Measurements from ENCODE around the gene EZR. TPM values are rescaled to one million over a fixed set of nuclear protein-coding genes. Genes with fewer than 3 reads are reported as not detected.
"Not testable (repeated sequence)": the region's sequence is repeated elsewhere in the genome, so short reads cannot be mapped to it uniquely, and the experiment has no call there.

EZR gene
- total RNA-seq, 2 experiments from 2014 or later, result 255 to 256 TPM

DNA sequence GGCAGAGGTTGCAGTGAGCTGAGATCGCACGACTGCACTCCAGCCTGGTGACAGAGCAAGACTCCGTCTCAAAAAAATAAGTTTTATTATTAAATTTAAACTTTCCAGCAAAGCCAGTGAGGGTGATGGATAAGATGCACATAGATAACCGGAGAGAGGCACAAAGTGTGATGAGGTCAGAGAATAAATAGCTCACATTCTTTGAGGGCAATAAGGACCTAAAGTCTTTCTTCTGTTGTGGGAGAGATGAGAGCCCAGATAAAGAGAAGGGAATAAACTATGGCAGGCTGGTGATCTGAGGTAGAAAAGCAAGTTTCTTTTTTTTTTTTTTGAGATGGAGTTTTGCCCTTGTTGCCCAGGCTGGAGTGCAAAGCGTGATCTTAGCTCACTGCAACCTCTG lies 20.6 kb upstream of the EZR start:
- no peaks in the 10 kb centered on the region for H3K4me1 Mint-ChIP-seq (ENCODE audit: low read depth)
- ChIA-PET CTCF (interaction anchor here (0.9 kb wide), 1 partner anchor 25 kb away, joined by 3 read pairs; no protein-coding TSS in a partner anchor), POLR2A (interaction anchor here (1.1 kb wide), 1 partner anchor 29 kb away, joined by 4 read pairs; no protein-coding TSS in a partner anchor)
- H3K9me3 Mint-ChIP-seq, result peaks cover 5% of the 10 kb centered on the region
- no peak overlapping the region for H3K4me3 Mint-ChIP-seq
- no peak overlapping the region for H3K27ac Mint-ChIP-seq
- H3K27me3 Mint-ChIP-seq, result no peaks in the 10 kb centered on the region
- intact Hi-C loops (cut with micrococcal nuclease), result no loop called here
- no peak for DNase-seq
- peaks cover 2% of the 10 kb centered on the region for H3K36me3 Mint-ChIP-seq

DNA sequence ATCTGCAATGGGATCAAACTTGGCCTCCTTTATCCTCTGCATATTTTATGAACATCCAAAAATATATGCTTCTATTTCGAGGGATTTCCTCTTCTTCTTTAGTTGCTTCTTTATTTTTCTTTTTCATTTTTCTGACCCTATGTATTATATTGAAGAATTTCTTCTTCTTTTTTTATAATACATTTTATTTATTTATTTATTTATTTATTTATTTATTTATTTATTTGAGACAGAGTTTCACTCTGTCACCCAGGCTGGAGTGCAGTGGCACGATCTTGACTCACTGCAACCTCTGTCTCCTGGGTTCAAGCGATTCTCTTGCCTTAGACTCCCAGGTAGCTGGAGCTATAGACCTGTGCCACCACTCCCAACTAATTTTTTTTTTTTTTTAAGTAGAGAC lies 19.6 kb upstream of the EZR start:
- H3K4me1 Mint-ChIP-seq (ENCODE audit: low read depth); intact Hi-C loops (cut with micrococcal nuclease); H3K27ac Mint-ChIP-seq; H3K36me3 Mint-ChIP-seq; H3K27me3 Mint-ChIP-seq; H3K9me3 Mint-ChIP-seq; POLR2A ChIA-PET; H3K4me3 Mint-ChIP-seq; DNase-seq: not testable (repeated sequence)
- CTCF ChIA-PET, result interaction anchor here (0.9 kb wide), 1 partner anchor 296 kb away, joined by 3 read pairs; no protein-coding TSS in a partner anchor

DNA sequence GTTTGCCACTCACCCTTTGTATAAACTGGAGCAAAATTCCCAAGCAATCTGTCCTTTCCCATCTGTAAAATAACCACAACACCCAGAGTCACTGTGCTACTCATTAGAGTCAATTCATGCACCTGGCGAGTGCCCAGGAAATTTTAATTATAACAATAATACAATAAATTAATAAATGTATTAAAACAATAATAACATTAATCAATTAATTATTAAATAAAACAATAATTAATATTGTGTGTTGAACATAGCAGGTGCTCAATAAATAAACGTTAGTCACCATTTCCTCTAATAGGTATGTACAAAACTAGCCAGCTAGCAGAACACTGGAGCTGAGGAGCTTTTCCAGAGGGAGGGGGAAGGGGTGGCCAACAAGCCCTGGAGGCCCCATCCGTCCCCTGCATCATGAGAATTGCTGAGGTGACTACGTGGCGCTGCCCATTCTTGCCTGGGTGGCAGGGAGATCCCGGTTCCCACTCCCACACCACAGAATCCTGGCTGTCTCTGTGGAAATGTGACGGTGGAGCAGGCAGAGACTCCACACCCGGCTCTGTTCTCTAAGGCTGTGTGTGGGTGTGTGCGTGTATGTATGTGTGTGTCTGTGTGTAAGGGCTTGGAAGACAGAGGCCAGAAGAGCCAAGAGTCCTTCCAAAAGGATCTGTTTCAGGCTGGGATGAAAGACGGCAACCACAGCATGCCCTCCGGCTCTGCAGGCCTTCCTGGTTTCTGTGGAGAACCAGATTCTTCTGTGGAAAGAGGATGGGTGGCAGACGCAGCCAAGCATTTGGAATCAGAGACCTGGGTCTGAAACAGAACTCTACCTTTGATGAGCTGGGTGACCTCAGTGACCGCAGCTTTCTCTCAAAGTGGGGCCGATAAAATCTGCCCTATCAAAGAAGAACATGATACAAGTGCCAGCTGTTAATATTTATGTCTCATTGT lies 18.8 kb upstream of the EZR start:
- intact Hi-C loops (cut with micrococcal nuclease), result no loop called here
- Mint-ChIP-seq H3K4me3 (no peak overlapping the region), H3K9me3 (peaks cover 5% of the 10 kb centered on the region), H3K27ac (no peak overlapping the region), H3K27me3 (no peaks in the 10 kb centered on the region), H3K36me3 (peaks cover 2% of the 10 kb centered on the region), H3K4me1 (ENCODE audit: low read depth) (no peaks in the 10 kb centered on the region)
- POLR2A ChIA-PET, result no interaction called here
- CTCF ChIA-PET, result interaction anchor here (0.9 kb wide), 1 partner anchor 297 kb away, joined by 3 read pairs; no protein-coding TSS in a partner anchor
- DNase-seq, result no peak

DNA sequence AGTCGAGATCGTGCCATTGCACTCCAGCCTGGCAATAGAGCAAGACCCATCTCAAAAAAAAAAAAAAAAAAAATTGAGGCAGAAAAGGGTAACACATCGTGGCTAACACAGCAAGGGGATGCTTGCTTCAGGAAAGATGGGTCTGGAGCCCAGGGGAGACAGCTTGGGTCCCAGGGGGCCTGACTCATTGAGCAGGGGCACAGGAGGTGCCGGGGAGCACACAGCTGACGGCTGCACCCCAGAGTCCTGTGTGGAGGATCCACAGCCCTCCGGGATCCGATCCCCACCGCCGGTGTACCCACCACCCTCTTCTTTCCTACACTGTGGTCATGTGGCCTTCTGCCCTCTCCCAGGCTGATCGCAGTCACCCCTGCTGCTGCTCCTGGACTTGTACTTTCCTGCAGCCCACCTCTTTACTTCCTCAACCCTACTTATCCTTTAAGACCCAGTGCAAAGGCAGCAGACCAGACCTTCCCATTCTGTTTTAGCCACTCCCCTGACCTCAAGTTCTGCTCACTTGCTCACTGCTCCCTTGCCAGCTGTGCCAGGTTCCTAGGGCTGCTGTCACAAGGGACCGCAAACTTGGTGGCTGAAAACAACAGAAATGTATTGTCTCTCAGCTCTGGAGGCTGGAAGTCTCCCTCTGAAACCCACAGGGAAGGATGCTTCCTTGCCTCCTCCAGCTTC lies 17.6 kb upstream of the EZR start:
- no peaks in the 10 kb centered on the region for H3K27me3 Mint-ChIP-seq
- peaks cover 2% of the 10 kb centered on the region for H3K36me3 Mint-ChIP-seq
- H3K4me3 Mint-ChIP-seq, result no peak overlapping the region
- intact Hi-C loops (cut with micrococcal nuclease), result no loop called here
- no peak overlapping the region for H3K27ac Mint-ChIP-seq
- POLR2A ChIA-PET, result no interaction called here
- no peak for DNase-seq
- CTCF ChIA-PET, result no interaction called here
- peaks cover 5% of the 10 kb centered on the region for H3K9me3 Mint-ChIP-seq
- no peaks in the 10 kb centered on the region for H3K4me1 Mint-ChIP-seq (ENCODE audit: low read depth)

DNA sequence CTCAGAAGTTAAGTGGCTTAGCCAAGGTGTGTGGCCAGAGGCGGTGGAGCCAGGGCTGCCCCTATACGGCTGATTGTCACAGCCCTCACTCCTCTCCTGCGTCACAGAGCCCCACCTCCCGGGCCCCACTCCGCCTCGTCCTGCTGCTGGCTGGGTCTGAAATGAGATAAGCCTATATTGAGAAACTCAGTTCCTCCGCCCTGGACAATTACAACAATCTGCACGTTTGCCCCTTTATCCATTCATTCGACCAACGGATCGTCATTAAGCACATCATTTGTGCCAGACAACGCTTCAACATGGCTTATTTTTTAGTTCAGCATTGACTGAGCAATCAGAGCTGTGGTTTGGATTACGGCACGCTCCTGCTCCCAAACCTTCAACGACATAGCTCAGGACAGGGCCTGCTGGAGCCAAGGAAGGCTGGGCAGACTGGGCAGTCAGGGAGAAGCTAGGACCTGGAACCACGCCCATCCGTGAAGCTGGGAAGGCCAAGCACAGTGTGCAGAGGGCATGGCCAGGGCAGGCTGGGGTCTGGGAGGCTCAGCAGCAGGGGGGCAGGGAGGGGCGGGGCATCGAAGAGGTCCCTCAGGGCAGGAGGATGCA lies 16.6 kb upstream of the EZR start:
- intact Hi-C loops (cut with micrococcal nuclease), result no loop called here
- Mint-ChIP-seq H3K4me1 (ENCODE audit: low read depth) (no peaks in the 10 kb centered on the region), H3K4me3 (no peak overlapping the region), H3K36me3 (peaks cover 2% of the 10 kb centered on the region), H3K9me3 (peaks cover 4% of the 10 kb centered on the region), H3K27ac (no peak overlapping the region), H3K27me3 (no peaks in the 10 kb centered on the region)
- DNase-seq, result no peak
- ChIA-PET POLR2A (interaction anchor here (0.6 kb wide), 1 partner anchor 11 kb away, joined by 4 read pairs; no protein-coding TSS in a partner anchor), CTCF (no interaction called here)

DNA sequence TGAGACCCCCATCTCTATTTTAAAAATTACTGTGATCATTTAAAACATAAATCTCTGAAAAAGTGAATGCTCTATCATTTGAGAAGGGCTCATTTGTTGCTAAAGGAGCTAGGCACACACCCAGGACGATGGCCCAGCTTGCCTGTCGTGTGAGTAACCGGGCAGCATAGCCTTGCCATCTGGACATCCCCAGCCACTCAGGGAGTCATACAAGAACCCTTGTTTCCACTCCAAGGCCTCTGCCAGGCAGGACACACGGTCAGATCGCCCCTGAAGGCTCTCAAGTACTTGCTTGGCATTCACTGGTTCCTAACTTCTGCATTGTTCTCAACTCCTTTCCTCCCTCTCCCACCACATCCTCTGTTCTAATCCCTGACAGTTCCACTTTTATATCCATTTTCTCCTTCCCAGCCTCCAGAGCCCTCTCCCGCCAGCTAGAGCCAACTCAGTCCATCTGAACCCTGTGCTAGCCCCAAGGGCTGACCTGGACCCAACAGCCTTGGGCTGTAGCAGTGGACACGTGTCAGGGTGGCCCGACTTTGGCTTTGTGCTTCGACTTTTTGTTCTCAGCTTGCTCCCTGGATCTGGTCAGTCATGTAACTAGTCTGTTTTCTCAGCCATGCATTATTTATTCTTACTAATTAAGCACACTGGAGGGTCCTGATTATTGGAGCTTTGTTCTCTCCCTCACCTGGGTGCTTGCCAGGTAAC lies 15.7 kb upstream of the EZR start:
- CTCF ChIA-PET, result no interaction called here
- H3K9me3 Mint-ChIP-seq, result no peaks in the 10 kb centered on the region

DNA sequence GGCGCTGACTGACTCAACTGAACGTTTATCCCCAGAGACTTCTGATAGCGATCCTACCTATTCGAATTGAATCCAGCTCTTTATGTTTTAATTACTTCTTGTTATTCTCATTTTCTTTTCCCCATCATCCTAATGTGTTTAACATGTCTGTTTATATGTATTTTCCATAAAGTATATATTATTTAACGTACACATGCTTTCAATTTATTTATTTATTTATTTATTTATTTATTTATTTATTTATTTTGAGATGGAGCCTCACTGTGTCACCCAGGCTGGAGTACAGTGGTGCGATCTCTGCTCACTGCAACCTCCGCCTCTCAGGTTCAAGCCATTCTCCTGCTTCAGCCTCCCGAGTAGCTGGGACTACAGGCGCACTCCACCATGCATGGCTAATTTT lies 13.6 kb upstream of the EZR start:
- DNase-seq; H3K4me1 Mint-ChIP-seq (ENCODE audit: low read depth); H3K27ac Mint-ChIP-seq; H3K9me3 Mint-ChIP-seq; H3K4me3 Mint-ChIP-seq; H3K36me3 Mint-ChIP-seq; intact Hi-C loops (cut with micrococcal nuclease); POLR2A ChIA-PET; H3K27me3 Mint-ChIP-seq: not testable (repeated sequence)
- CTCF ChIA-PET, result interaction anchor here (0.8 kb wide), 1 partner anchor 140 kb away, joined by 3 read pairs; no protein-coding TSS in a partner anchor

More for the DNA sequence above, 15.7 kb upstream of the EZR start:
- Mint-ChIP-seq H3K4me1 (ENCODE audit: low read depth) (no peaks in the 10 kb centered on the region), H3K36me3 (no peaks in the 10 kb centered on the region), H3K27me3 (no peaks in the 10 kb centered on the region), H3K4me3 (no peak overlapping the region), H3K27ac (no peak overlapping the region)
- intact Hi-C loops (cut with micrococcal nuclease), result no loop called here
- POLR2A ChIA-PET, result interaction anchor here (0.6 kb wide), 1 partner anchor 12 kb away, joined by 4 read pairs; no protein-coding TSS in a partner anchor
- DNase-seq, result no peak

DNA sequence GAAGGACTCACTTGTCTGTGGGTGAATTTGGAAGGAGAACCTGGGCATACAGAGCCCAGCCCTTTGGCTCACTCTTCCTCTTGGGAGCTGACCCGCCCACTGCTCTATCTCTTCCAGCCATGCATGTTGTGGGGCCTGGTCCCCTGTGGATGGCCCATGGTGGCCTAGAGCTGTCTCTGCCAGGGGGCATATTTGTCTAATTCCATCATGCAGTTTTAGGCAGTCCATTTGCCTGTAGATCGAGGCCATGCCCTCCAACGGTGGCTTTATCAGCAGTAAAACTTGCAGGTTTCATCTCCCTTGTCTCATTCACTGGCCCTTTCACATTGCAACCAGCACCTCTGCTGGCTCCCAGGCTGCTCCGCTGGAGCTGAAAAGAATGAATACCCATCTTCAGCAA lies 12.9 kb upstream of the EZR start:
- Mint-ChIP-seq H3K36me3 (no peaks in the 10 kb centered on the region), H3K9me3 (no peaks in the 10 kb centered on the region), H3K4me1 (ENCODE audit: low read depth) (peaks cover 3% of the 10 kb centered on the region), H3K4me3 (no peak overlapping the region), H3K27ac (no peak overlapping the region), H3K27me3 (no peaks in the 10 kb centered on the region)
- intact Hi-C loops (cut with micrococcal nuclease), result no loop called here
- ChIA-PET POLR2A (no interaction called here), CTCF (interaction anchor here (0.8 kb wide), 1 partner anchor 141 kb away, joined by 3 read pairs; no protein-coding TSS in a partner anchor)
- DNase-seq, result no peak

DNA sequence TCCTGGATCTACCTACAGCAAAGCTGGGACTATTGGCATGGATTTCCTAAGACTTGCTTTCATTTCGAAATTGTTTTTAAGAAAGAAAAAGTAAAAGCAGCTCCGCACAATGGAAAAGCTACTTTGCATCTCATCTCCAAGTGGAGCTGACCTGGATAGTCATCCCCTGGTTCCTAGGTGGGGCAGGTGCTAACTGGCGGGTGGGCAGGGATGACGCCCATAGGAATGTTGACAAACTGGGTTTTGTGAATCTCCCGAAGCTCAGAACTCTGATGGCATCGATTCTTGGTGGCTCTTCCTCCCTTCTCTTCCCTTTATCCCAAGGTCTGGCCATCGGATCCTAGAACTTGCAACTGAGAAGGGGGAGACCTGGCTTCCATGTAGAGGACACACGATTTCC lies 12.4 kb upstream of the EZR start:
- Mint-ChIP-seq H3K4me3 (no peak overlapping the region), H3K9me3 (no peaks in the 10 kb centered on the region), H3K27me3 (no peaks in the 10 kb centered on the region), H3K4me1 (ENCODE audit: low read depth) (peaks cover 5% of the 10 kb centered on the region), H3K27ac (no peak overlapping the region), H3K36me3 (no peaks in the 10 kb centered on the region)
- ChIA-PET POLR2A (no interaction called here), CTCF (no interaction called here)
- intact Hi-C loops (cut with micrococcal nuclease), result no loop called here
- DNase-seq, result no peak

DNA sequence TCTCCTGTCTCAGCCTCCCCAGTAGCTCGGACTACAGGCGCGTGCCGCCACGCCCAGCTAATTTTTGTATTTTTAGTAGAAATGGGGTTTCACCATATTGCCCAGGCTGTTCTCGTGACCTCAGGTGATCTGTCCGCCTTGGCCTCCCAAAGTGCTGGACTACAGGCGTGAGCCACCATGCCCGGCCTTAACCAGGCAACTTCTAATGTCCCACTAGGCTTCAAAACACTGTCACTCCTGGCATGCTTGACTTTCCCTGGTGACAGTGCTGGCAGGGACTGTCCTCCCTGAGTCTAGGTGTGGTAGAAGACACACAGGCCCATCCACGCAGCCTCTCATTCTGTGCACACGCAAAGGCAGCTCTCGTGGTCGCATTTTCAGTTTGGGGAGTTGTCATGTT lies 11.6 kb upstream of the EZR start:
- no peaks in the 10 kb centered on the region for H3K9me3 Mint-ChIP-seq
- no peak overlapping the region for H3K4me3 Mint-ChIP-seq
- ChIA-PET CTCF (no interaction called here), POLR2A (no interaction called here)
- no peaks in the 10 kb centered on the region for H3K36me3 Mint-ChIP-seq
- DNase-seq, result no peak
- intact Hi-C loops (cut with micrococcal nuclease), result no loop called here
- H3K27ac Mint-ChIP-seq, result no peak overlapping the region
- peaks cover 5% of the 10 kb centered on the region for H3K4me1 Mint-ChIP-seq (ENCODE audit: low read depth)
- H3K27me3 Mint-ChIP-seq, result no peaks in the 10 kb centered on the region

DNA sequence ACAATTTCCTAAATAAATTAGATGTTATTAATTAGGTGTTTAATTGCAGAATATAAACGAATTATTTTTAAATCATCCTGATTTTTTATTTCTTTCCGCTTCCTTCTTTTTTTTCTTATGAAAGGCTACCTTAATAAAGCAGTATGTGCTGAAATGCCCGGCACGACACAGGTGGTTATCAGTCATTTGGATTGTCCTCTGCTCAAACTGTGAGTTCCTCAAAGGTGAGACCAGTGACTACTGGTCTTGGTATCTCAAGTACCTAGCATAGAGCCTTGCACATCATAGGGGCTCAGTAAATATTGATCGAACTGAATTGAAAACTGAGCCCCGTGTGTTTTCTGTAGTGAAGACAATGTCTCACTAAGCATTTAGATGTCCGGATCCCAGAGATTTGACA lies 9.6 kb upstream of the EZR start:
- Mint-ChIP-seq H3K4me3 (no peak overlapping the region), H3K27me3 (no peaks in the 10 kb centered on the region), H3K27ac (no peak overlapping the region), H3K36me3 (no peaks in the 10 kb centered on the region), H3K9me3 (no peaks in the 10 kb centered on the region), H3K4me1 (ENCODE audit: low read depth) (peaks cover 5% of the 10 kb centered on the region)
- intact Hi-C loops (cut with micrococcal nuclease), result no loop called here
- ChIA-PET CTCF (no interaction called here), POLR2A (no interaction called here)
- DNase-seq, result no peak

Measured in activated CD4-positive, alpha-beta memory T cell treated with anti-CD3 and anti-CD28 coated beads for 36 hours (primary cell).